WTC11 (cell line): ENCODE results near the gene LYSMD1. TPM values are rescaled to one million over a fixed set of nuclear protein-coding genes. Genes with fewer than 3 reads are reported as not detected.

Experiments
- ATAC-seq: fragments of 200-7000 bp; cut with Tn5 transposase; 2 replicates; pipeline ENCODE4 v1.10.0; 2021; ENCODE audit warnings: mild to moderate bottlenecking, moderate library complexity
- CTCF ChIA-PET: fragments of 300-600 bp; sonication (Branson Sonifier 250); formaldehyde crosslinking; loops from one replicate; lab custom pipeline; 2021; ENCODE audit warnings: antibody characterized with exemption; lab: Charles Lee
- POLR2A ChIA-PET: fragments of 350-600 bp; sonication (Branson Sonifier 250); formaldehyde crosslinking; loops from one replicate; lab custom pipeline; 2021; ENCODE audit warnings: antibody characterized with exemption; lab: Charles Lee
- DNase-seq: peaks from one replicate; pipeline ENCODE4 v3.0.0; 2021; ENCODE audit warnings: low spot score
- H3K27ac Mint-ChIP-seq: 2 replicates; pipeline ENCODE4 v1.8.0; 2021; ENCODE audit warnings: mixed read lengths
- H3K27me3 Mint-ChIP-seq: 2 replicates; pipeline ENCODE4 v1.8.0; 2021; ENCODE audit warnings: low read depth, mild to moderate bottlenecking, moderate library complexity, mixed read lengths
- H3K36me3 Mint-ChIP-seq: 2 replicates; pipeline ENCODE4 v1.8.0; 2021; ENCODE audit warnings: mixed read lengths
- H3K4me1 Mint-ChIP-seq: 2 replicates; pipeline ENCODE4 v1.8.0; 2022; ENCODE audit warnings: mixed read lengths
- H3K4me3 Mint-ChIP-seq: 2 replicates; pipeline ENCODE4 v1.8.0; 2021; ENCODE audit warnings: mild to moderate bottlenecking, moderate library complexity, mixed read lengths
- H3K9me3 Mint-ChIP-seq: 2 replicates; pipeline ENCODE4 v1.8.0; 2021; ENCODE audit warnings: mixed read lengths
- ARID4B ChIP-seq: sonication (generic); formaldehyde crosslinking; IDR thresholded peaks from 2 replicates; pipeline ENCODE4 v1.8.0; 2023; ENCODE audit warnings: missing genetic modification reagents, mild to moderate bottlenecking, borderline replicate concordance
- E2F5 ChIP-seq: sonication (generic); formaldehyde crosslinking; IDR thresholded peaks from 2 replicates; pipeline ENCODE4 v1.8.1; 2022; ENCODE audit warnings: mild to moderate bottlenecking, moderate library complexity, missing genetic modification reagents
- ETV6 ChIP-seq: sonication (generic); formaldehyde crosslinking; IDR thresholded peaks from 2 replicates; pipeline ENCODE4 v1.8.1; 2022; ENCODE audit warnings: mild to moderate bottlenecking, missing genetic modification reagents
- HMGXB4 ChIP-seq: sonication (generic); formaldehyde crosslinking; IDR thresholded peaks from 2 replicates; pipeline ENCODE4 v1.8.1; 2023; ENCODE audit warnings: mild to moderate bottlenecking, moderate library complexity, missing genetic modification reagents
- IRF2 ChIP-seq: sonication (generic); formaldehyde crosslinking; IDR thresholded peaks from 2 replicates; pipeline ENCODE4 v1.8.0; 2022; ENCODE audit warnings: low read depth, missing genetic modification reagents, borderline replicate concordance
- MAX ChIP-seq: sonication (generic); formaldehyde crosslinking; IDR thresholded peaks from 2 replicates; pipeline ENCODE4 v1.8.0; 2022; ENCODE audit warnings: mild to moderate bottlenecking, missing genetic modification reagents
- NFATC4 ChIP-seq: fragments of 250-450 bp; sonication (Bioruptor Pico); IDR thresholded peaks from 2 replicates; pipeline ENCODE4 v1.9.0; 2021; ENCODE audit warnings: mild to moderate bottlenecking
- PRDM15 ChIP-seq: sonication (generic); formaldehyde crosslinking; IDR thresholded peaks from 2 replicates; pipeline ENCODE4 v1.8.0; 2022; ENCODE audit warnings: missing genetic modification reagents
- RELA ChIP-seq: sonication (generic); formaldehyde crosslinking; IDR thresholded peaks from 2 replicates; pipeline ENCODE4 v1.8.1; 2022; ENCODE audit warnings: missing genetic modification reagents, mild to moderate bottlenecking, borderline replicate concordance
- STAT6 ChIP-seq: sonication (generic); formaldehyde crosslinking; conservative IDR thresholded peaks from 2 replicates; pipeline ENCODE4 v1.8.1; 2023; ENCODE audit warnings: mild to moderate bottlenecking, low read depth, missing genetic modification reagents, moderate library complexity
- TCF7 ChIP-seq: sonication (generic); formaldehyde crosslinking; IDR thresholded peaks from 2 replicates; pipeline ENCODE4 v1.8.0; 2022; ENCODE audit warnings: mild to moderate bottlenecking, low read depth, missing genetic modification reagents, moderate library complexity
- ZBTB21 ChIP-seq: sonication (generic); formaldehyde crosslinking; IDR thresholded peaks from 2 replicates; pipeline ENCODE4 v1.8.1; 2023; ENCODE audit warnings: mild to moderate bottlenecking, missing genetic modification reagents, borderline replicate concordance
- ZBTB43 ChIP-seq: sonication (generic); formaldehyde crosslinking; IDR thresholded peaks from 2 replicates; pipeline ENCODE4 v1.8.1; 2023; ENCODE audit warnings: mild to moderate bottlenecking, missing genetic modification reagents
- ZNF263 ChIP-seq: sonication (generic); formaldehyde crosslinking; IDR thresholded peaks from 2 replicates; pipeline ENCODE4 v1.8.1; 2022; ENCODE audit warnings: low read depth, mild to moderate bottlenecking, moderate library complexity, missing genetic modification reagents
- ZNF512 ChIP-seq: sonication (generic); formaldehyde crosslinking; IDR thresholded peaks from 2 replicates; pipeline ENCODE4 v1.8.1; 2022; ENCODE audit warnings: missing genetic modification reagents, borderline replicate concordance
- total RNA-seq: library from RNA; stranded (reverse); gene quantifications from 3 replicates; pipeline ENCODE4 v1.2.3, GENCODE V29; 2021

The LYSMD1 gene
- total RNA-seq, 1 experiment from 2014 or later = 7.8 TPM

GRCh38 chr1:151143057-151143435, 22.7 kb downstream of the LYSMD1 start (continued):
- TF ChIP-seq STAT6 (no peak), ETV6 (no peak), E2F5 (CRISPR knock-in tag) (no peak)

- ChIA-PET CTCF (interaction anchor here (0.8 to 4.5 kb wide), 9 partner anchors 8 to 95 kb away, joined by 3 to 63 read pairs (median 24); partner anchors contain the start of genes C1orf56, GABPB2, LYSMD1 and TNFAIP8L2), POLR2A (interaction anchor here (1.4 kb wide), 1 partner anchor 11 kb away, joined by 5 read pairs; no protein-coding TSS in a partner anchor)
- peaks cover 27% of the 10 kb centered on the region for H3K27me3 Mint-ChIP-seq
- H3K4me1 Mint-ChIP-seq = peaks cover 36% of the 10 kb centered on the region
- ATAC-seq (no peak), DNase-seq (no peak)
- H3K9me3 Mint-ChIP-seq = no peaks in the 10 kb centered on the region
- H3K36me3 Mint-ChIP-seq = no peaks in the 10 kb centered on the region; the same call in 1 of the 2 replicates
- no peak overlapping the region for H3K27ac Mint-ChIP-seq
- H3K4me3 Mint-ChIP-seq = no peak overlapping the region
- no peak for TF ChIP-seq HMGXB4 (CRISPR knock-in tag)
- TF ChIP-seq ZNF263 (CRISPR knock-in tag) = no peak
- TF ChIP-seq ZNF512 (CRISPR knock-in tag) = no peak
- no peak for TF ChIP-seq PRDM15 (CRISPR knock-in tag)
- TF ChIP-seq ARID4B (CRISPR knock-in tag) = no peak
- no peak for TF ChIP-seq RELA
- no peak for TF ChIP-seq ZBTB21 (CRISPR knock-in tag)
- no peak for TF ChIP-seq NFATC4
- TF ChIP-seq MAX (CRISPR knock-in tag) = no peak
- TF ChIP-seq IRF2 (CRISPR knock-in tag) = no peak
- TF ChIP-seq ZBTB43 (CRISPR knock-in tag) = no peak
- TF ChIP-seq TCF7 = no peak
Observed at GRCh38 chr1:151142411-151143056, 23.2 kb downstream of the LYSMD1 start.
